H1 (cell line): ENCODE results near the gene CDK5RAP2.

Source experiments
- CREB1 ChIP-seq: IDR thresholded peaks from 2 replicates; pipeline ENCODE4 v1.6.1; 2012; ENCODE audit warnings: inconsistent platforms
- EP300 ChIP-seq, 2 experiments: IDR thresholded peaks; 1 replicate in 1 of 2; 2 replicates in 1 of 2; pipeline ENCODE4 v1.6.1; 2011 to 2012; ENCODE audit warnings: low read depth in 2 of 2, low read length in 2 of 2, mild to moderate bottlenecking in 2 of 2, borderline replicate concordance in 1 of 2, inconsistent platforms in 1 of 2, moderate library complexity in 1 of 2
- KDM1A ChIP-seq: fragments of 200-600, 300-600 bp; sonication (generic); IDR thresholded peaks from 2 replicates; pipeline ENCODE4 v1.7.1; 2016; ENCODE audit warnings: mild to moderate bottlenecking, low read length, borderline replicate concordance
- POLR2A ChIP-seq, 2 experiments: IDR thresholded peaks; 1 replicate in 1 of 2; 2 replicates in 1 of 2; pipeline ENCODE4 v1.6.1; 2011; ENCODE audit warnings: low read depth in 2 of 2, low read length in 2 of 2, mild to moderate bottlenecking in 2 of 2; ENCODE audit errors: control extremely low read depth in 1 of 2
- RFX5 ChIP-seq: IDR thresholded peaks from 2 replicates; pipeline ENCODE4 v1.6.1; 2011; ENCODE audit warnings: low read depth, low read length, improper control_type of control experiment, borderline replicate concordance
- TBP ChIP-seq: IDR thresholded peaks from 2 replicates; pipeline ENCODE4 v1.6.1; 2011; ENCODE audit warnings: low read depth, low read length, improper control_type of control experiment
- TF ChIP-seq, protein P1 (sequence below), 3 experiments: IDR thresholded peaks; 1 replicate in 2 of 3; 2 replicates in 1 of 3; pipeline versions ENCODE4 v1.5.1 to v1.6.1; 2011; ENCODE audit warnings: low read length in 3 of 3, mild to moderate bottlenecking in 3 of 3, inconsistent platforms in 2 of 3, low read depth in 1 of 3, moderate library complexity in 1 of 3; ENCODE audit not compliant: insufficient read depth in 1 of 3; ENCODE audit errors: control extremely low read depth in 1 of 3

DNA sequence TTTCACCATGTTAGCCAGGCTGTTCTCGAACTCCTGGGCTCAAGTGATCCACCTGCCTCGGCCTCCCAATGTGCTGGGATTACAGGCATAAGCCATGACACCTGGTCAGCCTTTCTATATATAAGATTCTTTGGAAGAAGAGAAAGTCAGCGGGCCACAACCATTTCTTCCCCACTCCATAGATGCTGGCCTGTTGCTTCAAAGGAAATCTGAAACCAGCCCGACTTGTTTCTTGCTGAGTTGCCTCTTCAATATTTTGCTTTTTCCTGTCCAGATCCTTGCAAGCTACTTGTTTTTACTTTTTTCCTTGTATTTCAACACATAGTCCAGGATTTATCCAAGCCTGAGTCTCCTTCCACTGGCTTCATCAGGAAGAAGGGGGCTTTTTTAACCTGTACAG, 219.5 kb downstream of the CDK5RAP2 start:
- TF ChIP-seq RFX5 = no peak
- TF ChIP-seq EP300 (IDR thresholded peaks at IDR 0.05; ENCODE audit: borderline replicate concordance in 1 of 2, low read depth in 2 of 2, low read length in 2 of 2) = no peak
- TF ChIP-seq POLR2A (IDR thresholded peaks at IDR 0.05; ENCODE audit: control extremely low read depth in 1 of 2, low read depth in 2 of 2, low read length in 2 of 2) = no peak
- TF ChIP-seq TBP = no peak
- no peak for TF ChIP-seq CREB1
- TF ChIP-seq, protein P1, sequence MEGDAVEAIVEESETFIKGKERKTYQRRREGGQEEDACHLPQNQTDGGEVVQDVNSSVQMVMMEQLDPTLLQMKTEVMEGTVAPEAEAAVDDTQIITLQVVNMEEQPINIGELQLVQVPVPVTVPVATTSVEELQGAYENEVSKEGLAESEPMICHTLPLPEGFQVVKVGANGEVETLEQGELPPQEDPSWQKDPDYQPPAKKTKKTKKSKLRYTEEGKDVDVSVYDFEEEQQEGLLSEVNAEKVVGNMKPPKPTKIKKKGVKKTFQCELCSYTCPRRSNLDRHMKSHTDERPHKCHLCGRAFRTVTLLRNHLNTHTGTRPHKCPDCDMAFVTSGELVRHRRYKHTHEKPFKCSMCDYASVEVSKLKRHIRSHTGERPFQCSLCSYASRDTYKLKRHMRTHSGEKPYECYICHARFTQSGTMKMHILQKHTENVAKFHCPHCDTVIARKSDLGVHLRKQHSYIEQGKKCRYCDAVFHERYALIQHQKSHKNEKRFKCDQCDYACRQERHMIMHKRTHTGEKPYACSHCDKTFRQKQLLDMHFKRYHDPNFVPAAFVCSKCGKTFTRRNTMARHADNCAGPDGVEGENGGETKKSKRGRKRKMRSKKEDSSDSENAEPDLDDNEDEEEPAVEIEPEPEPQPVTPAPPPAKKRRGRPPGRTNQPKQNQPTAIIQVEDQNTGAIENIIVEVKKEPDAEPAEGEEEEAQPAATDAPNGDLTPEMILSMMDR (IDR thresholded peaks at IDR 0.05; ENCODE audit: control extremely low read depth in 1 of 3, insufficient read depth in 1 of 3, low read depth in 1 of 3, low read length in 3 of 3) = no peak
- no peak for TF ChIP-seq KDM1A
